BLaER1 treated with 17β-estradiol and CSF1 and Interleukin-3, amounts not matched to agents 10 nM and 100 nM (cell line): Measurements from ENCODE around the gene PSAPL1.

Experiments used
- H3K27ac ChIP-seq, 11 experiments: shearing (Covaris generic); formaldehyde crosslinking; 2 replicates each; pipeline ENCODE4 v1.8.1; 2022
- H3K27me3 ChIP-seq, 11 experiments: shearing (Covaris generic); formaldehyde crosslinking; 2 replicates each; pipeline ENCODE4 v1.8.1; 2022
- H3K36me3 ChIP-seq, 11 experiments: shearing (Covaris generic); formaldehyde crosslinking; 2 replicates each; pipeline ENCODE4 v1.8.1; 2022
- H3K4me1 ChIP-seq, 10 experiments: shearing (Covaris generic); formaldehyde crosslinking; 2 replicates each; pipeline ENCODE4 v1.8.1; 2022
- H3K4me2 ChIP-seq, 11 experiments: shearing (Covaris generic); formaldehyde crosslinking; 2 replicates each; pipeline ENCODE4 v1.8.1; 2022
- H3K4me3 ChIP-seq, 10 experiments: shearing (Covaris generic); formaldehyde crosslinking; 2 replicates each; pipeline ENCODE4 v1.8.1; 2022
- H3K9ac ChIP-seq, 11 experiments: shearing (Covaris generic); formaldehyde crosslinking; 2 replicates each; pipeline ENCODE4 v1.8.1; 2022
- H3K9me3 ChIP-seq, 11 experiments: shearing (Covaris generic); formaldehyde crosslinking; replicated peaks in 1 of 11; 2 replicates each; pipeline ENCODE4 v1.8.1; 2022
- H4K20me1 ChIP-seq, 11 experiments: shearing (Covaris generic); formaldehyde crosslinking; 2 replicates each; pipeline ENCODE4 v1.8.1; 2022
- Cebpa-rat ChIP-seq, 11 experiments: shearing (Covaris generic); IDR thresholded peaks; 2 replicates each; pipeline ENCODE4 v1.8.1; 2022

The PSAPL1 gene

GRCh38 chr4:7391637-7392437, 42.9 kb downstream of the PSAPL1 start:
- Histone ChIP-seq H3K4me3 (no peak overlapping the region), H3K4me2 (peak overlapping the region in 6 of 11 experiments; percentile 1 to 48 (median 30); a peak in 8 of 22 replicates), H3K9ac (peak overlapping the region in 2 of 11 experiments; percentile 23 to 41; a peak in 2 of 22 replicates), H3K36me3 (no peaks in the 10 kb centered on the region), H4K20me1 (no peaks in the 10 kb centered on the region; a peak in 1 of 22 replicates), H3K4me1 (peaks cover 0 to 92% (median 79%) of the 10 kb centered on the region in 10 experiments; a peak in 18 of 20 replicates), H3K27me3 (peaks cover 0 to 8% (median 0%) of the 10 kb centered on the region in 11 experiments; a peak in 2 of 22 replicates), H3K9me3 (no peaks in the 10 kb centered on the region), H3K27ac (no peak overlapping the region)
- no peak for TF ChIP-seq Cebpa-rat (IDR thresholded peaks at IDR 0.05)

DNA sequence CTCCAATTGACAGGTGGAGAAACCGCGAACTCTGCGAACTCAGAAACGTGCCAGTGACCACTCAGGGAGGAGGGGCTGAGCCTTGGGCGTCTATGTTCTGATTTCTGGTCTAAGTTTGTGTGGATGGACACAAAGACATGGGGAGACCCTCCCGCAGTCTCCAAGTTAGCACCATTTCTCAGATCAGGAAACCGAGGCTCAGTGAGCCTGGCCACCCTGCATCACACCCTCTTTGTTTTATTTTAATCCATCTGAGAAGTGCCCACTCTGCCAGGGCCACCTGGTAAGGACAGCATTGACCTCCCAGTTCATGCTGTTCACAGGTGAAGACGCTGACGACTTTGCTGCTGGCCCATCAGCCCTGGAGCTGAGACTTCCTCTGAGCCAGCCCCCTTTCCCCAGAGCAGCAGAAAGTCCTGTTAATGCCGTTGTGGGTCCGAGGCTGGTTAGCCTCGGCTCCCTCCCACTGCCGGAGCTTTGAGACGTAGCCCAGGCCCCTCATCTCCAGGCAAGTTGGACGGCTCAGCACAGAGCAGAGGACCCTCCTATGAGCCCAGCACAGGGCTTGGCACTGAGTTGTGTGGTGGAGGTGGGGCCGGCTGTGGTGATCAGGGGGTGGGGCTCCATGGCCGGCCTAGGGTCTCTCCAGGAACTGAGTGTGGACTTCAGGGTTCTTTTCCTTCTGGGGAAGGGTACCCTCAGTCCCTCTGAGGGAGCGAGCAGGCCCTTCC, 43.7 kb downstream of the PSAPL1 start:
- peaks cover 0 to 84% (median 71%) of the 10 kb centered on the region in 10 experiments; a peak in 18 of 20 replicates for H3K4me1 ChIP-seq
- no peak for TF ChIP-seq Cebpa-rat (IDR thresholded peaks at IDR 0.05)
- peak overlapping the region in 5 of 11 experiments; percentile 1 to 48 (median 34); a peak in 6 of 22 replicates for H3K4me2 ChIP-seq
- H3K4me3 ChIP-seq = no peak overlapping the region
- H3K27me3 ChIP-seq = peaks cover 0 to 5% (median 0%) of the 10 kb centered on the region in 11 experiments; a peak in 1 of 22 replicates
- H4K20me1 ChIP-seq = no peaks in the 10 kb centered on the region; a peak in 1 of 22 replicates
- H3K27ac ChIP-seq = no peak overlapping the region
- H3K9me3 ChIP-seq = no peaks in the 10 kb centered on the region
- no peaks in the 10 kb centered on the region for H3K36me3 ChIP-seq
- peak overlapping the region in 1 of 11 experiments; percentile 41; a peak in 1 of 22 replicates for H3K9ac ChIP-seq

DNA sequence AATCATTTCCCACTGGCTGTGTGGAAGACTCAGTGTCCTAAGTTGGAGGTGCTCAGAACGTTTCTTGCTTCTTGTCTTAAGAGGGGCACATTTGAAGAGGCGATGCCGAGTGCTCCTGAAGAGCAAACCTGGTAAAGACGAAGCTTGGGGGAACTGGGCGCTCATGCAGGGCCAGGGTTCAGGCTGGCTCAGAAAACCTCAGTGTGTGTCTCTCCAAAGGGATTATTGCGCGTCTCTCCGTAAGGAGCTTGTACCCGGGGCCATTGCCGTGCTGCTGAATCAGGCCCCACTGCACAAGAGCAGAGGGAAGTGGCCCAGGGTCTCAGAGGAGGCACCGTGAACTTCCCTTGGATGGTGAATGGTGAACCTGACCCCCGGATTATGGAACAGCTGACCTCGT, 44.4 kb downstream of the PSAPL1 start:
- Histone ChIP-seq H3K27ac (no peak overlapping the region), H3K9ac (no peak overlapping the region), H3K27me3 (no peaks in the 10 kb centered on the region), H3K36me3 (no peaks in the 10 kb centered on the region), H3K4me2 (peak overlapping the region in 4 of 11 experiments; percentile 27 to 48 (median 38); a peak in 6 of 22 replicates), H3K4me1 (peaks cover 2 to 83% (median 70%) of the 10 kb centered on the region in 10 experiments; a peak in 18 of 20 replicates), H3K9me3 (no peaks in the 10 kb centered on the region), H3K4me3 (no peak overlapping the region), H4K20me1 (no peaks in the 10 kb centered on the region; a peak in 1 of 22 replicates)
- TF ChIP-seq Cebpa-rat (IDR thresholded peaks at IDR 0.05) = no peak

DNA sequence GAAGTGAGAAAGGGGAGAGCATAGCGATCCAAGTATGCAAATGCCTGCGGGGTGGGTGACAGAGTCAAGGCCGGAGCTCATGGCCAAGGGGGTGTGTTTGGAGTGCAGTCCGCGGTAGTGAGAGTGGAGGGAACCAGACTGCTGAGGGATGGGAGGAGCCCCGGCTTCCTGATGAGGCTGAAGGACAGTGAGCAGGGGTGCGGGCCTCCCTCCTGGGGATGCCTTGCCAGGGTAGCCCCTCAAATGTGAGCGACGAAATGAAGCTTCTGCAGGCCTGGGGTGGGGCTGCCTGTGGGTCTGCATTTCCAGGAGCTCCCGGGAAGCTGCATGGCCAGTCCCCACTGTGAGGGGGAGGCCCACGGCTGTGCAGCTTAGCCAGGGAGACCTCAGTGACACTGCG, 45.0 kb downstream of the PSAPL1 start:
- H3K9ac ChIP-seq = no peak overlapping the region
- H4K20me1 ChIP-seq = no peaks in the 10 kb centered on the region; a peak in 1 of 22 replicates
- no peaks in the 10 kb centered on the region for H3K9me3 ChIP-seq
- peak overlapping the region in 8 of 11 experiments; percentile 8 to 48 (median 34); a peak in 12 of 22 replicates for H3K4me2 ChIP-seq
- no peak for TF ChIP-seq Cebpa-rat (IDR thresholded peaks at IDR 0.05)
- H3K36me3 ChIP-seq = no peaks in the 10 kb centered on the region
- no peak overlapping the region for H3K27ac ChIP-seq
- H3K27me3 ChIP-seq = no peaks in the 10 kb centered on the region
- H3K4me3 ChIP-seq = no peak overlapping the region
- peaks cover 8 to 83% (median 70%) of the 10 kb centered on the region in 10 experiments; a peak in 18 of 20 replicates for H3K4me1 ChIP-seq

DNA sequence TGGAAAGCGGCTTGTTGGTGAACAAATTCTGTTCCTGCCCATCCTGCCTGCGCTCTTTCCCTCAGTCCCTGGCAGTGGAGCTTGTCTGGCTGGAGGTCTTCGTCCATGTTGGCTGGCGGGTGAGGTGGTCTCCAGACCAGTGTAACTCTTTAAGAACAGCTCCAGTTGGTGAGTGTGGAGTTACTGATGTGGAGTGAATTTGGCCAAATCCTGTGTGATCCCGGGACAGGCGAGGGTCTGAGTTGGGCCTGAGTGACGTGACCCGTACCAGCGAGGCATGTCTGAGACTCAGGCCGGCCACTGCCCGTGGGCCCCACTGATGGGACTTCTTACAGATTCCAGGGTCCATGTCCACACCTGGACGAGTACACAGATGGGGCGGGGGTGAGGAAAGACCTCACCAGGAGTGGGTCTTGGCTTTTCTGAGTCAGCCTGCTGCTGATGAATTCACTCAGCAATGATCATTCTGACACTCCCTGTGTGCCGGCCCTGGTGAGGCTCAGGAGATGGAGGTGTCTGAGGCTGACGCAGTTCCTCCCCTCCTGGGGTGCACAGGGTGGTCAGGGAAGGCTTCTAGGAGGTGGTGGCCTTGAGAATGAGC, 45.5 kb downstream of the PSAPL1 start:
- peak overlapping the region in 8 of 11 experiments; percentile 8 to 48 (median 34); a peak in 12 of 22 replicates for H3K4me2 ChIP-seq
- no peak overlapping the region for H3K9ac ChIP-seq
- TF ChIP-seq Cebpa-rat (IDR thresholded peaks at IDR 0.05) = no peak
- peaks cover 8 to 83% (median 70%) of the 10 kb centered on the region in 10 experiments; a peak in 18 of 20 replicates for H3K4me1 ChIP-seq
- H3K4me3 ChIP-seq = no peak overlapping the region
- H3K36me3 ChIP-seq = no peaks in the 10 kb centered on the region
- H3K27me3 ChIP-seq = no peaks in the 10 kb centered on the region
- H3K9me3 ChIP-seq = no peaks in the 10 kb centered on the region
- H4K20me1 ChIP-seq = no peaks in the 10 kb centered on the region; a peak in 1 of 22 replicates
- H3K27ac ChIP-seq = no peak overlapping the region

- H3K27me3 ChIP-seq = no peaks in the 10 kb centered on the region
- H3K4me3 ChIP-seq = no peak overlapping the region
- H3K9me3 ChIP-seq = no peaks in the 10 kb centered on the region
- no peak overlapping the region for H3K9ac ChIP-seq
- H3K4me1 ChIP-seq = peaks cover 8 to 83% (median 70%) of the 10 kb centered on the region in 10 experiments; a peak in 18 of 20 replicates
- H3K36me3 ChIP-seq = no peaks in the 10 kb centered on the region
- H3K4me2 ChIP-seq = peak overlapping the region in 8 of 11 experiments; percentile 4 to 48 (median 32); a peak in 11 of 22 replicates
- no peak for TF ChIP-seq Cebpa-rat (IDR thresholded peaks at IDR 0.05)
- H4K20me1 ChIP-seq = no peaks in the 10 kb centered on the region; a peak in 1 of 22 replicates
- H3K27ac ChIP-seq = no peak overlapping the region
Observed at GRCh38 chr4:7388627-7389026, 46.1 kb downstream of the PSAPL1 start.

- no peak for TF ChIP-seq Cebpa-rat (IDR thresholded peaks at IDR 0.05)
- Histone ChIP-seq H3K4me1 (peaks cover 8 to 83% (median 73%) of the 10 kb centered on the region in 10 experiments; a peak in 18 of 20 replicates), H4K20me1 (no peaks in the 10 kb centered on the region; a peak in 1 of 22 replicates), H3K9ac (no peak overlapping the region), H3K4me2 (peak overlapping the region in 4 of 11 experiments; percentile 27 to 48 (median 42); a peak in 6 of 22 replicates), H3K4me3 (no peak overlapping the region), H3K27ac (no peak overlapping the region), H3K36me3 (no peaks in the 10 kb centered on the region), H3K27me3 (no peaks in the 10 kb centered on the region), H3K9me3 (no peaks in the 10 kb centered on the region)
Observed at GRCh38 chr4:7387925-7388324, 46.8 kb downstream of the PSAPL1 start.
